Upper lobe of left lung (tissue), 6 donors: ENCODE measurements around the gene PEX11G. TPM values are rescaled to one million over a fixed set of nuclear protein-coding genes. Genes with fewer than 3 reads are reported as not detected.

Experiments used
- ATAC-seq, 2 donors: fragments of 200-7000 bp; cut with Tn5 transposase; one replicate each; pipeline ENCODE4 v1.9.1; 2022; ENCODE audit warnings: mild to moderate bottlenecking in 2 of 2, moderate library complexity in 2 of 2; ENCODE audit not compliant: low FRiP score in 2 of 2
- DNase-seq, 2 donors: peaks; one replicate each; pipeline ENCODE4 v3.0.0-alpha.2; 2019 to 2020
- H3K27ac ChIP-seq, 4 donors: fragments of 200-600 bp; sonication (generic); one replicate each; pipeline ENCODE4 v1.5.1; 2016 to 2019
- H3K27me3 ChIP-seq, 4 donors: fragments of 200-600 bp; sonication (generic); one replicate each; pipeline ENCODE4 v1.5.1; 2017 to 2019
- H3K36me3 ChIP-seq, 4 donors: fragments of 200-600 bp; sonication (generic); one replicate each; pipeline ENCODE4 v1.5.1; 2016 to 2019
- H3K4me1 ChIP-seq, 4 donors: fragments of 200-600 bp; sonication (generic); one replicate each; pipeline ENCODE4 v1.5.1; 2018 to 2019
- H3K4me3 ChIP-seq, 4 donors: fragments of 200-600 bp; sonication (generic); one replicate each; pipeline ENCODE4 v1.5.1; 2017 to 2019; ENCODE audit warnings: mild to moderate bottlenecking in 2 of 4, moderate library complexity in 1 of 4
- H3K9me3 ChIP-seq, 4 donors: fragments of 200-600 bp; sonication (generic); one replicate each; pipeline ENCODE4 v1.5.1; 2018 to 2019
- CTCF ChIP-seq, 6 experiments: fragments of 450-650 bp in 4 of 6; fragments of 200-600 bp in 2 of 6; sonication (generic) in 2 of 6; IDR thresholded peaks; one replicate each; pipeline ENCODE4 v1.5.1; 2016 to 2019; ENCODE audit warnings: antibody characterized with exemption in 6 of 6
- EP300 ChIP-seq, 4 donors: sonication (generic); formaldehyde crosslinking; IDR thresholded peaks; one replicate each; pipeline ENCODE4 v1.5.1; 2017; ENCODE audit warnings: antibody characterized with exemption in 4 of 4, control low read depth in 2 of 4
- POLR2A ChIP-seq, 4 donors: fragments of 450-650 bp; IDR thresholded peaks; one replicate each; pipeline ENCODE4 v1.5.1; 2016 to 2017; ENCODE audit warnings: antibody characterized with exemption in 4 of 4, mild to moderate bottlenecking in 2 of 4
- POLR2AphosphoS5 ChIP-seq, 2 donors: sonication (generic); formaldehyde crosslinking; IDR thresholded peaks; one replicate each; pipeline ENCODE4 v1.5.1; 2017; ENCODE audit warnings: antibody characterized with exemption in 2 of 2
- WGBS, 2 donors: methylation state at CpG; one replicate each; pipeline ENCODE4 v1.1.5; 2017 to 2018; 5-methylcytosine and 5-hydroxymethylcytosine counted together
- total RNA-seq, 6 donors: library from RNA; depleted of rRNA in 4 of 6; stranded (reverse); fragments of >200 nt in 4 of 6; gene quantifications; one replicate each; pipeline versions ENCODE4 v1.1.0 to v1.2.1, GENCODE V29; 2016 to 2021
- donor health status: DM: no; HTN: no; CAD: no; lungs with moderate emphysema.
- donor health status: DM: no; HTN: yes; CAD: no; lungs with severe emphysema.

The PEX11G gene
- total RNA-seq, 6 donors from 2014 or later = 2.3 to 9.1 (median 5.4) TPM

GRCh38 chr19:7521551-7522071, 32.8 kb upstream of the PEX11G start:
- Histone ChIP-seq H3K9me3 (no peaks in the 10 kb centered on the region), H3K4me1 (peaks cover 26 to 38% (median 30%) of the 10 kb centered on the region in 4 donors), H3K4me3 (peak overlapping the region in 2 of 4 donors; percentile 81 to 98), H3K27me3 (no peaks in the 10 kb centered on the region), H3K27ac (peak overlapping the region in 3 of 4 donors; percentile 71 to 89 (median 82)), H3K36me3 (peaks cover 0 to 36% (median 29%) of the 10 kb centered on the region in 4 donors)
- ATAC-seq (no peak), DNase-seq (no peak)
- WGBS, 2 donors = 55 to 62% methylated on average over 10 of the region's 10 CpGs
- TF ChIP-seq POLR2AphosphoS5 (IDR thresholded peaks at IDR 0.05) (no peak), CTCF (IDR thresholded peaks at IDR 0.05) (no peak), POLR2A (IDR thresholded peaks at IDR 0.05) (no peak), EP300 (IDR thresholded peaks at IDR 0.05) (no peak)

GRCh38 chr19:7520131-7521051, 31.6 kb upstream of the PEX11G start:
- peak in 1 of 2 donors; percentile 77 for DNase-seq
- H3K27me3 ChIP-seq = no peaks in the 10 kb centered on the region
- H3K9me3 ChIP-seq = no peaks in the 10 kb centered on the region
- no peak overlapping the region for H3K4me3 ChIP-seq
- ATAC-seq = no peak
- H3K36me3 ChIP-seq = peaks cover 0 to 24% (median 19%) of the 10 kb centered on the region in 4 donors
- WGBS, 2 donors = 92 to 94% methylated on average over 9 to 43 of the region's 51 CpGs
- no peak overlapping the region for H3K27ac ChIP-seq
- TF ChIP-seq POLR2A (IDR thresholded peaks at IDR 0.05) (no peak), EP300 (IDR thresholded peaks at IDR 0.05) (no peak), CTCF (IDR thresholded peaks at IDR 0.05) (no peak), POLR2AphosphoS5 (IDR thresholded peaks at IDR 0.05) (no peak)
- H3K4me1 ChIP-seq = peaks cover 33 to 46% (median 34%) of the 10 kb centered on the region in 4 donors

- no peaks in the 10 kb centered on the region for H3K9me3 ChIP-seq
- ATAC-seq = no peak
- H3K4me1 ChIP-seq = peaks cover 39 to 53% (median 39%) of the 10 kb centered on the region in 4 donors
- peaks cover 0 to 18% (median 11%) of the 10 kb centered on the region in 4 donors for H3K36me3 ChIP-seq
- peak in 1 of 2 donors; percentile 86 for DNase-seq
- TF ChIP-seq EP300 (IDR thresholded peaks at IDR 0.05) (no peak), POLR2A (IDR thresholded peaks at IDR 0.05) (no peak), POLR2AphosphoS5 (IDR thresholded peaks at IDR 0.05) (no peak), CTCF (IDR thresholded peaks at IDR 0.05) (no peak)
- H3K4me3 ChIP-seq = no peak overlapping the region
- no peak overlapping the region for H3K27ac ChIP-seq
- 96 to 97% methylated on average over 32 to 43 of the region's 74 CpGs for WGBS, 2 donors
- H3K27me3 ChIP-seq = no peaks in the 10 kb centered on the region
These were observed 30.7 kb upstream of the PEX11G start for GRCh38 chr19:7519361-7520130.

GRCh38 chr19:7516878-7517277, 28.0 kb upstream of the PEX11G start:
- WGBS, 2 donors = 80 to 87% methylated on average over 1 to 4 of the region's 4 CpGs
- DNase-seq = no peak

More at GRCh38 chr19:7516878-7517277, 28.0 kb upstream of the PEX11G start:
- Histone ChIP-seq H3K9me3 (no peaks in the 10 kb centered on the region), H3K27ac (peak overlapping the region; percentile 86 to 95 (median 93)), H3K36me3 (peaks cover 0 to 18% (median 11%) of the 10 kb centered on the region in 4 donors), H3K4me3 (peak overlapping the region in 3 of 4 donors; percentile 74 to 85 (median 74)), H3K27me3 (no peaks in the 10 kb centered on the region), H3K4me1 (peaks cover 26 to 31% (median 27%) of the 10 kb centered on the region in 4 donors)
- TF ChIP-seq EP300 (IDR thresholded peaks at IDR 0.05) = no peak
- no peak for TF ChIP-seq POLR2AphosphoS5 (IDR thresholded peaks at IDR 0.05)
- TF ChIP-seq POLR2A (IDR thresholded peaks at IDR 0.05) = no peak
- TF ChIP-seq CTCF (IDR thresholded peaks at IDR 0.05) = no peak
- no peak for ATAC-seq
